AG04450 (cell line): ENCODE measurements around the gene RP9. TPM values are rescaled to one million over a fixed set of nuclear protein-coding genes. Genes with fewer than 3 reads are reported as not detected.
"Not testable (repeated sequence)": the region's sequence is repeated elsewhere in the genome, so short reads cannot be mapped to it uniquely, and the experiment has no call there.

Source experiments
- CTCF ChIA-PET: fragments of 300-600, 350-600 bp; formaldehyde crosslinking; extraction: SDS; loops from one replicate; lab custom pipeline; 2022; ENCODE audit warnings: antibody characterized with exemption, inconsistent platforms; lab: Charles Lee
- POLR2A ChIA-PET: fragments of 350-600 bp; formaldehyde crosslinking; extraction: SDS; loops from one replicate; lab custom pipeline; 2021; ENCODE audit warnings: antibody characterized with exemption, inconsistent platforms; lab: Yijun Ruan, JAX
- DNase-seq: peaks from one replicate; pipeline ENCODE4 v3.0.0-alpha.2; 2011; ENCODE audit warnings: low read depth, low spot score
- H3K27ac ChIP-seq: one replicate; pipeline ENCODE4 v1.5.1; 2012; ENCODE audit warnings: low read depth, low read length, control low read depth
- H3K27me3 ChIP-seq: one replicate; pipeline ENCODE4 v1.6.0; 2012; ENCODE audit warnings: low read length; ENCODE audit not compliant: control insufficient read depth, insufficient read depth
- H3K4me3 ChIP-seq: 2 replicates; pipeline ENCODE4 v1.5.1; 2011; ENCODE audit warnings: mild to moderate bottlenecking, low read depth, low read length, control low read depth
- H3K9me3 ChIP-seq: 2 replicates; pipeline ENCODE4 v1.5.1; 2012; ENCODE audit warnings: low read length; ENCODE audit not compliant: control insufficient read depth, insufficient read depth
- CTCF ChIP-seq: IDR thresholded peaks from 2 replicates; pipeline ENCODE4 v1.5.1; 2011; ENCODE audit warnings: low read depth, low read length, control low read depth, inconsistent platforms
- polyA plus RNA-seq: library from polyadenylated mRNA; depleted of rRNA; stranded (reverse); fragments of >200 nt; gene quantifications from 2 replicates; pipeline ENCODE4 v1.2.3, GENCODE V29; 2011

Gene RP9
- polyA plus RNA-seq, 1 experiment: 23.9 TPM

- Histone ChIP-seq H3K4me3 (no peak overlapping the region), H3K27ac (no peak overlapping the region), H3K27me3 (no peaks in the 10 kb centered on the region), H3K9me3 (no peaks in the 10 kb centered on the region)
- DNase-seq: no peak
- no peak for TF ChIP-seq CTCF
- POLR2A ChIA-PET: no interaction called here
- CTCF ChIA-PET: interaction anchor here (0.6 to 5.5 kb wide), 3 partner anchors 9 to 299 kb away, joined by 3 to 30 read pairs (median 5); partner anchors contain the start of gene RP9
Measured at GRCh38 chr7:33099154-33099940, 9.9 kb downstream of the RP9 start.

GRCh38 chr7:33094745-33095275 is 14.4 kb downstream of the RP9 start:
- not testable (repeated sequence) for DNase-seq
- CTCF ChIA-PET: interaction anchor here (0.6 to 1.5 kb wide), 3 partner anchors 13 to 292 kb away, joined by 3 to 5 read pairs (median 3); no protein-coding TSS in a partner anchor

GRCh38 chr7:33093266-33093665 is 15.9 kb downstream of the RP9 start:
- DNase-seq: no peak
- TF ChIP-seq CTCF: no peak
- no peak overlapping the region for H3K4me3 ChIP-seq
- no peaks in the 10 kb centered on the region for H3K27me3 ChIP-seq
- ChIA-PET CTCF (interaction anchor here (2.2 kb wide), 1 partner anchor 15 kb away, joined by 9 read pairs; no protein-coding TSS in a partner anchor), POLR2A (no interaction called here)
- H3K27ac ChIP-seq: no peak overlapping the region
- H3K9me3 ChIP-seq: no peaks in the 10 kb centered on the region

More at GRCh38 chr7:33094745-33095275, 14.4 kb downstream of the RP9 start:
- H3K4me3 ChIP-seq, H3K9me3 ChIP-seq, H3K27me3 ChIP-seq, POLR2A ChIA-PET, H3K27ac ChIP-seq: not testable (repeated sequence)

- Histone ChIP-seq H3K4me3 (no peak overlapping the region), H3K9me3 (no peaks in the 10 kb centered on the region), H3K27me3 (no peaks in the 10 kb centered on the region), H3K27ac (peak overlapping the region; percentile 35)
- ChIA-PET CTCF (interaction anchor here (1.0 to 2.2 kb wide), 2 partner anchors 17 to 245 kb away, joined by 3 to 9 read pairs; no protein-coding TSS in a partner anchor), POLR2A (interaction anchor here (0.6 kb wide), 1 partner anchor 38 kb away, joined by 3 read pairs; no protein-coding TSS in a partner anchor)
- no peak for TF ChIP-seq CTCF
- no peak for DNase-seq
Measured at GRCh38 chr7:33091641-33092191, 17.5 kb downstream of the RP9 start.

- Histone ChIP-seq H3K4me3 (no peak overlapping the region), H3K27ac (no peak overlapping the region), H3K9me3 (peaks cover 1% of the 10 kb centered on the region; the same call in 1 of the 2 replicates), H3K27me3 (no peaks in the 10 kb centered on the region)
- no peak for DNase-seq
- ChIA-PET CTCF (interaction anchor here (2.2 kb wide), 1 partner anchor 17 kb away, joined by 9 read pairs; no protein-coding TSS in a partner anchor), POLR2A (interaction anchor here (0.6 kb wide), 1 partner anchor 37 kb away, joined by 3 read pairs; no protein-coding TSS in a partner anchor)
- TF ChIP-seq CTCF: no peak
Measured at GRCh38 chr7:33091111-33091531, 18.1 kb downstream of the RP9 start.
